ENCODE results near the gene FAM124A. TPM values are rescaled to one million over a fixed set of nuclear protein-coding genes. Genes with fewer than 3 reads are reported as not detected.

The FAM124A gene
- total and polyA plus RNA-seq, 2 donors (not counting 1 experiment from before 2014, with no cell fraction given) = 1.7 to 4.8 TPM

DNA sequence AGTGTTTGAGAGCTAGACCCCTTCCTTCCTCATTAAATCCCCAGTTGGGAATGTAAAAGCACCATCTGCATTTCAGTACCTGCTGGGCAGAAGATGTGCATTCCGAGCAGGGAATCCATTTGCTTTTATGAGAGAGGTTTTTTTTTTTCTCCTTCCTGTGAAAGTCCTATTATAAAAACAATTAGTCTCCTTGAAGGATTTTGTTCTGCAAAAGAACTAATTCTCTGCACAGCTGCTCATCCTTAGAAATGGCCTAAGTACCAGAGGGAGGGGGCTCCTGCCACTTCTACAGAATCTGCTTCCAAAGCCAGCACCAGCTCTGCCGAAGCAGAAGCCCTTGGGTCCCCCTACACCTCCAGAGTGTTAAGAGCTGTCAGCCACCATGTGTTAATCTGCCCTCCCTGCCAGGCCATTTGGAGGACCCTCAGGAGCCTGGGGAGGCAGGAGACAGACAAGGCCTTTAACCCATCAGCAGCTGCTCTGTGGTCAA, 80.9 kb downstream of the FAM124A start:
- Histone ChIP-seq H3K4me2 (ENCODE audit: extremely low read depth, insufficient read depth, low read length) (no peak overlapping the region), H3K79me2 (ENCODE audit: control insufficient read depth, insufficient read depth, low read length) (no peaks in the 10 kb centered on the region), H3K27me3 (ENCODE audit: control insufficient read depth, insufficient read depth, low read length) (peaks cover 8% of the 10 kb centered on the region), H3K4me3 (replicated peaks in 1 of 4; ENCODE audit: control extremely low read depth in 1 of 4, insufficient read depth in 1 of 4, low read depth in 3 of 4, low read length in 4 of 4) (no peak overlapping the region), H3K9ac (ENCODE audit: insufficient read depth, low read length) (no peak overlapping the region), H2AFZ (ENCODE audit: low read length) (no peak overlapping the region), H3K4me1 (ENCODE audit: control insufficient read depth, extremely low read depth, insufficient read depth, low read length) (no peaks in the 10 kb centered on the region), H3K9me3 (ENCODE audit: control insufficient read depth, insufficient read depth, low read depth, low read length) (no peaks in the 10 kb centered on the region), H3K27ac (ENCODE audit: insufficient read depth, low read length) (no peak overlapping the region), H4K20me1 (ENCODE audit: control insufficient read depth, extremely low read depth, insufficient read depth, low read length) (no peaks in the 10 kb centered on the region), H3K36me3 (ENCODE audit: control insufficient read depth, insufficient read depth, low read length) (no peaks in the 10 kb centered on the region)
- TF ChIP-seq CTCF (conservative IDR thresholded peaks at IDR 0.05 in 1 of 2, IDR thresholded peaks at IDR 0.05 in 1 of 2; ENCODE audit: low read depth in 1 of 2, low read length in 2 of 2) (no peak), EZH2 (IDR thresholded peaks at IDR 0.05; ENCODE audit: low read length, missing control alignments) (no peak)
- DNase-seq (ENCODE audit: low read depth in 2 of 2) = no peak

DNA sequence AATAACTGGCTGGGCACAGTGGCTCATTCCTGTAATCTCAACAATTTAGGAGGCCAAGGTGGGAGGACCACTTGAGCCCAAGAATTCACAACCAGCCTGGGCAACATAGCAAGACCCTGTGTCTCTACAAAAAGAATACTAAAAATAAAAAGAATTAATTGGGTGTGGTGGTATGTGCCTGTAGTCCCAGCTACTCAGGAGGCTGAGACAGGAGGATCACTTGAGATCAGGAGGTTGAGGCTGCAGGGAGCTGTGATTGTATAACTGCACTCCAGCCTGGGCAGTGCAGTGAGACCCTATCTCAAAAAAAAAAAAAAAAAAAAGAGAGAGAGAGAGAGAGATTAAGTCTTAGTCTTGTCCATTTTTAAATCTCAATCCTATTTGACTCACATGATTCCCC, 81.7 kb downstream of the FAM124A start:
- Histone ChIP-seq H3K4me2 (ENCODE audit: extremely low read depth, insufficient read depth, low read length) (no peak overlapping the region), H4K20me1 (ENCODE audit: control insufficient read depth, extremely low read depth, insufficient read depth, low read length) (no peaks in the 10 kb centered on the region), H2AFZ (ENCODE audit: low read length) (no peak overlapping the region), H3K27me3 (ENCODE audit: control insufficient read depth, insufficient read depth, low read length) (peaks cover 8% of the 10 kb centered on the region), H3K9ac (ENCODE audit: insufficient read depth, low read length) (no peak overlapping the region), H3K36me3 (ENCODE audit: control insufficient read depth, insufficient read depth, low read length) (no peaks in the 10 kb centered on the region), H3K27ac (ENCODE audit: insufficient read depth, low read length) (no peak overlapping the region), H3K9me3 (ENCODE audit: control insufficient read depth, insufficient read depth, low read depth, low read length) (no peaks in the 10 kb centered on the region), H3K4me3 (replicated peaks in 1 of 4; ENCODE audit: control extremely low read depth in 1 of 4, insufficient read depth in 1 of 4, low read depth in 3 of 4, low read length in 4 of 4) (no peak overlapping the region), H3K4me1 (ENCODE audit: control insufficient read depth, extremely low read depth, insufficient read depth, low read length) (no peaks in the 10 kb centered on the region), H3K79me2 (ENCODE audit: control insufficient read depth, insufficient read depth, low read length) (no peaks in the 10 kb centered on the region)
- no peak for DNase-seq (ENCODE audit: low read depth in 2 of 2)
- no peak for TF ChIP-seq CTCF (conservative IDR thresholded peaks at IDR 0.05 in 1 of 2, IDR thresholded peaks at IDR 0.05 in 1 of 2; ENCODE audit: low read depth in 1 of 2, low read length in 2 of 2)
- no peak for TF ChIP-seq EZH2 (IDR thresholded peaks at IDR 0.05; ENCODE audit: low read length, missing control alignments)

- H2AFZ ChIP-seq (ENCODE audit: low read length) = no peak overlapping the region
- DNase-seq (ENCODE audit: low read depth in 2 of 2) = peak in 1 of 2 donors; percentile 15
- peaks cover 5% of the 10 kb centered on the region for H3K27me3 ChIP-seq (ENCODE audit: control insufficient read depth, insufficient read depth, low read length)
- H4K20me1 ChIP-seq (ENCODE audit: control insufficient read depth, extremely low read depth, insufficient read depth, low read length) = no peaks in the 10 kb centered on the region
- H3K9me3 ChIP-seq (ENCODE audit: control insufficient read depth, insufficient read depth, low read depth, low read length) = no peaks in the 10 kb centered on the region
- H3K4me3 ChIP-seq (replicated peaks in 1 of 4; ENCODE audit: control extremely low read depth in 1 of 4, insufficient read depth in 1 of 4, low read depth in 3 of 4, low read length in 4 of 4) = no peak overlapping the region
- H3K36me3 ChIP-seq (ENCODE audit: control insufficient read depth, insufficient read depth, low read length) = no peaks in the 10 kb centered on the region
- H3K27ac ChIP-seq (ENCODE audit: insufficient read depth, low read length) = no peak overlapping the region
- TF ChIP-seq CTCF (conservative IDR thresholded peaks at IDR 0.05 in 1 of 2, IDR thresholded peaks at IDR 0.05 in 1 of 2; ENCODE audit: low read depth in 1 of 2, low read length in 2 of 2) (no peak), EZH2 (IDR thresholded peaks at IDR 0.05; ENCODE audit: low read length, missing control alignments) (no peak)
- H3K9ac ChIP-seq (ENCODE audit: insufficient read depth, low read length) = no peak overlapping the region
- H3K79me2 ChIP-seq (ENCODE audit: control insufficient read depth, insufficient read depth, low read length) = no peaks in the 10 kb centered on the region
- H3K4me2 ChIP-seq (ENCODE audit: extremely low read depth, insufficient read depth, low read length) = no peak overlapping the region
- no peaks in the 10 kb centered on the region for H3K4me1 ChIP-seq (ENCODE audit: control insufficient read depth, extremely low read depth, insufficient read depth, low read length)
Measured at GRCh38 chr13:51305271-51305967, 83.2 kb downstream of the FAM124A start.

All from fibroblast of lung (primary cell).